C4-2B (cell line): Measurements from ENCODE around the gene WASF2.
"Not testable (repeated sequence)": the region's sequence is repeated elsewhere in the genome, so short reads cannot be mapped to it uniquely, and the experiment has no call there.

Experiments
- H3K27ac ChIP-seq: fragments of 450-650 bp; 2 replicates; pipeline ENCODE4 v1.5.1; 2017
- CTCF ChIP-seq: fragments of 450-650 bp; conservative IDR thresholded peaks from 2 replicates; pipeline ENCODE4 v1.5.1; 2017; ENCODE audit warnings: mild to moderate bottlenecking
- ZFX ChIP-seq: fragments of 450-650 bp; IDR thresholded peaks from 2 replicates; pipeline ENCODE4 v1.6.1; 2017

Gene WASF2

GRCh38 chr1:27409669-27410068 is 80.3 kb downstream of the WASF2 start:
- TF ChIP-seq ZFX: no peak
- TF ChIP-seq CTCF: no peak
- H3K27ac ChIP-seq: no peak overlapping the region

GRCh38 chr1:27408151-27408550 is 81.8 kb downstream of the WASF2 start:
- TF ChIP-seq CTCF: no peak
- TF ChIP-seq ZFX: no peak

GRCh38 chr1:27406791-27407190 is 83.2 kb downstream of the WASF2 start:
- H3K27ac ChIP-seq: not testable (repeated sequence)

More at GRCh38 chr1:27408151-27408550, 81.8 kb downstream of the WASF2 start:
- no peak overlapping the region for H3K27ac ChIP-seq

GRCh38 chr1:27406362-27406680 is 83.6 kb downstream of the WASF2 start:
- H3K27ac ChIP-seq: no peak overlapping the region
- TF ChIP-seq CTCF: no peak

- H3K27ac ChIP-seq: not testable (repeated sequence)
These were observed 84.2 kb downstream of the WASF2 start for GRCh38 chr1:27405598-27406361.

DNA sequence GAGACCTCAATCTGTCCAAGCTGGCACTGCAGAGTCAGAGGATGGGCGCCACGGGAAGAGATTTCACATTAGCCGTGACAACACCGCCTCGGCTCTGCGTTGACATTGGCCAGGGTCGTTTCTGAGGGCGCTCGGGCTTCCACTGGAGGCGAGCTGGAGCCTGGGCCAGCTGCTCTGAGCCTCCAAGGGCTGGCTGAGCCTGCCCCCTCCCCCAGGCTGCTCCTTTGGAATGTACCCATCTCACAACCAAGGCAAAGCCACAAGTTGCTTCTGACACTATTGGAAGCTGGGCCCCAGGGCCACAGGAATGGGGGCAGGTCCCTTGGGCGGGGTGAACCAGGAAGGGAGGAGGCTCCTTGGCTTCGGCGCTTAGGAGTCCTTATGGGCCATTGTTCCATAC is 84.9 kb downstream of the WASF2 start:
- no peak overlapping the region for H3K27ac ChIP-seq
- TF ChIP-seq CTCF: no peak
- no peak for TF ChIP-seq ZFX

- H3K27ac ChIP-seq: no peak overlapping the region
- no peak for TF ChIP-seq ZFX
- no peak for TF ChIP-seq CTCF
These were observed 86.0 kb downstream of the WASF2 start for GRCh38 chr1:27403931-27404330.

DNA sequence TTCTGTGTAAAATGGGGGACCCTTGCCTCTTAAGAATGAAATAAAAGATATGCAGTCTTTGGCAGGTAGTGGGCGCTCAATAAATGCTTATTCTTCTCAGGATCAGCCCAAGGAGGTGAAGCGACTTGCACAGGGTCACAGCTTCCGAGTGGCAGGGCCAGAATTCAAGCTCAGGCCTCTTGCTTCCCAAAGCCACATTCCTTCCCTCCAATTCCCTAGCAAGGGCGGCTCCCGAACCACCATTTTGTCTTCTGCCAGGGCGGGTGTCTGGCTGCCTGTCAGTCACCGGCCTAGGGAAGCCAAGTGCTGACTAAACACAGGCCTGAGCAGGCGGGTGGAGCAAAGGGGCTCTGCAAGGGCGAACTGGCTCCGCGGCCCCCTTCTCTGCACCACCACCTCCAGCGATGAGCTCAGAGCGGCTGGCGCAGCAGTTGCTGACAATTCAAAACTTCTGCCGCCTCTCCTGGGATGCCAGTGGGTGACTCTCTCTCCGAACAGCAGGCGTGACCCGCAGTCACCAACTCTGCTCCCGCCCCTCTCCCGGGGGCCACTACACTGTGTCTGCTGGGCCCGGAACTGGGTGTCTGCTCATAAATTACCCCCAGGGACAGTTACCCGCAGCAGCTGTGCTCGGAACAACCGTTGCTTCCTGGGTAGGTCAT is 86.8 kb downstream of the WASF2 start:
- no peak for TF ChIP-seq ZFX
- TF ChIP-seq CTCF: no peak
- no peak overlapping the region for H3K27ac ChIP-seq
